GM12878 (cell line): Measurements from ENCODE around the gene HIVEP3. TPM values are rescaled to one million over a fixed set of nuclear protein-coding genes. Genes with fewer than 3 reads are reported as not detected.

Experiments used
- ATAC-seq: fragments of 200-7000 bp; cut with Tn5 transposase; 3 replicates; pipeline ENCODE4 v1.9.1; 2020; ENCODE audit warnings: mild to moderate bottlenecking, moderate library complexity
- BruUV-seq: library from RNA; stranded (reverse); fragments of 400-500 nt; replicated peaks from 2 replicates; lab custom pipeline; 2021; lab: Mats Ljungman, UMichigan
- CTCF ChIA-PET: fragments of 300-600 bp; sonication (Branson Sonifier 250); formaldehyde crosslinking; extraction: SDS; loops from one replicate; lab custom pipeline; 2021; ENCODE audit warnings: inconsistent platforms; lab: Yijun Ruan, JAX
- POLR2A ChIA-PET: fragments of 350-600 bp; formaldehyde crosslinking; extraction: SDS; loops from one replicate; lab custom pipeline; 2021; ENCODE audit warnings: inconsistent platforms; lab: Charles Lee
- RAD21 ChIA-PET: fragments of 300-600 bp; sonication (Branson Sonifier 250); formaldehyde crosslinking; loops from one replicate; lab custom pipeline; 2023; ENCODE audit warnings: antibody characterized with exemption; ENCODE audit not compliant: unreplicated experiment; lab: Charles Lee
- SMC1A ChIA-PET: fragments of 300-600 bp; sonication (Branson Sonifier 250); formaldehyde crosslinking; loops from one replicate; lab custom pipeline; 2023; ENCODE audit not compliant: unreplicated experiment, uncharacterized antibody; lab: Charles Lee
- DNase-seq: peaks from one replicate; pipeline ENCODE4 v3.0.0-alpha.2; 2011; ENCODE audit warnings: low read depth, low spot score
- FAIRE-seq: peaks from 3 replicates; lab custom pipeline; 2011; peaks lifted over from hg19 to GRCh38; lab: Jason Lieb, UNC
- H2AFZ ChIP-seq: 2 replicates; pipeline ENCODE4 v1.6.0; 2011; ENCODE audit warnings: low read depth, low read length, control low read depth; ENCODE audit not compliant: control insufficient read depth
- H3K27ac ChIP-seq: 2 replicates; pipeline ENCODE4 v1.5.1; 2011; ENCODE audit warnings: control low read depth; ENCODE audit not compliant: control insufficient read depth, insufficient read depth
- H3K27me3 ChIP-seq, 2 experiments: replicated peaks in 1 of 2; 2 replicates each; pipeline versions ENCODE4 v1.6.0 to v1.6.1; 2011; ENCODE audit warnings: low read length in 1 of 2; ENCODE audit not compliant: control insufficient read depth in 2 of 2, insufficient read depth in 2 of 2
- H3K36me3 ChIP-seq, 2 experiments: 2 replicates each; pipeline ENCODE4 v1.5.1; 2011; ENCODE audit warnings: low read length in 1 of 2; ENCODE audit not compliant: control insufficient read depth in 2 of 2, insufficient read depth in 2 of 2
- H3K4me1 ChIP-seq: 2 replicates; pipeline ENCODE4 v1.6.1; 2011; ENCODE audit warnings: mild to moderate bottlenecking, low read length, moderate library complexity, mixed read lengths; ENCODE audit not compliant: control insufficient read depth, insufficient read depth
- H3K4me2 ChIP-seq: 2 replicates; pipeline ENCODE4 v1.6.0; 2011; ENCODE audit warnings: control low read depth; ENCODE audit not compliant: control insufficient read depth, insufficient read depth
- H3K4me3 ChIP-seq: fragments of 200-600 bp; sonication (generic); 2 replicates; pipeline ENCODE4 v1.5.1; 2016
- H3K79me2 ChIP-seq: 2 replicates; pipeline ENCODE4 v1.6.0; 2011; ENCODE audit warnings: low read length; ENCODE audit not compliant: control insufficient read depth, insufficient read depth
- H3K9ac ChIP-seq: 2 replicates; pipeline ENCODE4 v1.8.0; 2011; ENCODE audit warnings: low read length, control low read depth, mixed read lengths; ENCODE audit not compliant: control insufficient read depth, insufficient read depth
- H3K9me3 ChIP-seq: replicated peaks from 3 replicates; pipeline ENCODE4 v1.5.1; 2011; ENCODE audit warnings: mild to moderate bottlenecking, low read length; ENCODE audit not compliant: control insufficient read depth, insufficient read depth
- H4K20me1 ChIP-seq: 2 replicates; pipeline ENCODE4 v1.6.0; 2011; ENCODE audit not compliant: control insufficient read depth, insufficient read depth
- BRCA1 ChIP-seq: IDR thresholded peaks from 2 replicates; pipeline ENCODE4 v1.6.1; 2011; ENCODE audit warnings: low read depth, low read length, improper control_type of control experiment
- ELK1 ChIP-seq: IDR thresholded peaks from 2 replicates; pipeline ENCODE4 v1.6.1; 2012; ENCODE audit warnings: low read depth, low read length, improper control_type of control experiment
- GATAD2B ChIP-seq: fragments of 450-650 bp; conservative IDR thresholded peaks from 2 replicates; pipeline ENCODE4 v1.6.1; 2017; ENCODE audit warnings: low read depth, mild to moderate bottlenecking, moderate library complexity
- MYB ChIP-seq: fragments of 150-350 bp; IDR thresholded peaks from 2 replicates; pipeline ENCODE4 v1.6.1; 2014; ENCODE audit warnings: mild to moderate bottlenecking, low read depth, low read length, borderline replicate concordance
- NBN ChIP-seq: fragments of 450-650 bp; IDR thresholded peaks from 2 replicates; pipeline ENCODE4 v1.6.1; 2016
- NFXL1 ChIP-seq: fragments of 450-650 bp; IDR thresholded peaks from 2 replicates; pipeline ENCODE4 v1.6.1; 2017; ENCODE audit warnings: antibody characterized with exemption, mild to moderate bottlenecking, borderline replicate concordance
- RAD21 ChIP-seq: IDR thresholded peaks from 2 replicates; pipeline ENCODE4 v1.6.1; 2011; ENCODE audit warnings: mild to moderate bottlenecking, low read depth, low read length, moderate library complexity; ENCODE audit not compliant: insufficient read depth
- STAT3 ChIP-seq: IDR thresholded peaks from 2 replicates; pipeline ENCODE4 v1.6.1; 2011; ENCODE audit warnings: low read depth, low read length, improper control_type of control experiment
- SUZ12 ChIP-seq: fragments of 200-600 bp; sonication (generic); IDR thresholded peaks from one replicate; pipeline ENCODE4 v1.6.1; 2018; ENCODE audit warnings: antibody characterized with exemption, mild to moderate bottlenecking; ENCODE audit not compliant: unreplicated experiment
- ZNF384 ChIP-seq: IDR thresholded peaks from 2 replicates; pipeline ENCODE4 v1.6.1; 2012; ENCODE audit warnings: low read depth, mild to moderate bottlenecking, low read length, improper control_type of control experiment, borderline replicate concordance
- ZSCAN29 ChIP-seq: fragments of 450-650 bp; IDR thresholded peaks from 2 replicates; pipeline ENCODE4 v1.6.1; 2017; ENCODE audit warnings: mild to moderate bottlenecking, moderate library complexity
- WGBS: methylation state at CpG from one replicate; pipeline ENCODE4 v1.1.6; 2016; ENCODE audit warnings: low lambda C conversion rate; ENCODE audit not compliant: insufficient replicate concordance, insufficient coverage; ENCODE audit errors: missing lambda C conversion rate; 5-methylcytosine and 5-hydroxymethylcytosine counted together
- in situ Hi-C: fragments of 300-500 bp; cut with MboI; formaldehyde crosslinking; loops from 9 replicates; pipeline ENCODE4 v1.14.3; 2018; ENCODE audit warnings: mixed read lengths
- intact Hi-C: fragments of 100-400 bp; cut with micrococcal nuclease; formaldehyde crosslinking; loops from one replicate; pipeline ENCODE4 v1.14.2; 2022; ENCODE audit not compliant: unreplicated experiment
- polyA plus RNA-seq, 11 experiments: library from polyadenylated mRNA; depleted of rRNA in 4 of 11; unstranded in 6 of 11; stranded (reverse) in 5 of 11; fragments of >200 nt; fragmentation: Nextera tagmentation in 4 of 11; fragmentation: Illumina TruSeq in 1 of 11; extraction: Ambion mirVana in 4 of 11; extraction: Trizol in 1 of 11; gene quantifications; 1 replicate in 1 of 11; 2 replicates in 10 of 11; pipeline versions ENCODE4 v1.2.1 to v1.2.3, GENCODE V29; 2011 to 2016; ENCODE audit warnings: inconsistent platforms in 2 of 11, missing spikeins in 2 of 11, low read depth in 1 of 11
- total RNA-seq, 4 experiments: library from RNA; depleted of rRNA in 3 of 4; stranded (reverse); fragments of >200 nt in 3 of 4; fragmentation: Illumina TruSeq in 1 of 4; extraction: Trizol in 1 of 4; gene quantifications; 2 replicates each; pipeline versions ENCODE4 v1.2.1 to v1.2.3, GENCODE V29; 2013 to 2021

The HIVEP3 gene
- total and polyA plus RNA-seq, 10 of the 15 experiments (the other 5 are each of a cell fraction or from before 2014, with no cell fraction given), result 1.8 to 13.6 (median 3.8) TPM

GRCh38 chr1:41665962-41666917 lies 252.5 kb downstream of the HIVEP3 start (continued):
- TF ChIP-seq NFXL1 (no peak), SUZ12 (no peak), ZNF384 (no peak), ELK1 (no peak), STAT3 (no peak), NBN (no peak)

- H3K27ac ChIP-seq, result no peak overlapping the region
- no peak overlapping the region for H3K4me3 ChIP-seq
- no peak for ATAC-seq
- H3K4me2 ChIP-seq, result no peak overlapping the region
- SMC1A ChIA-PET, result interaction anchor here (0.8 to 5.8 kb wide), 9 partner anchors 8 to 142 kb away, joined by 3 to 31 read pairs (median 5); no protein-coding TSS in a partner anchor
- no peaks in the 10 kb centered on the region for H3K9me3 ChIP-seq
- TF ChIP-seq BRCA1 (no peak), MYB (no peak), GATAD2B (no peak), RAD21 (no peak), ZSCAN29 (no peak)
- TF ChIP-seq, all 136 proteins: peak for 0
- Histone ChIP-seq H3K27me3 (no peaks in the 10 kb centered on the region), H2AFZ (no peak overlapping the region), H3K9ac (no peak overlapping the region), H3K79me2 (peaks cover 3% of the 10 kb centered on the region), H4K20me1 (no peaks in the 10 kb centered on the region), H3K4me1 (peaks cover 24% of the 10 kb centered on the region), H3K36me3 (0 out of 4 replicates have a peak, but pooled peaks cover 0 to 1% of the 10 kb centered on the region in 2 experiments)
- CTCF ChIA-PET, result no interaction called here
- DNase-seq (no peak), FAIRE-seq (no peak)
- no TSS peak for BruUV-seq
- RAD21 ChIA-PET, result interaction anchor here (0.6 to 18.2 kb wide), 6 partner anchors 8 to 91 kb away, joined by 3 to 262 read pairs (median 22); no protein-coding TSS in a partner anchor
- POLR2A ChIA-PET, result interaction anchor here (0.5 to 5.2 kb wide), 8 partner anchors 8 to 147 kb away, joined by 3 to 37 read pairs (median 4); no protein-coding TSS in a partner anchor
- WGBS, result 85% methylated on average over 4 of the region's 4 CpGs
- in situ Hi-C loops, result no loop called here
- intact Hi-C loops, result loop anchor here (5.0 kb wide), 1 partner anchor 142 kb away; no protein-coding TSS in a partner anchor
Measured at GRCh38 chr1:41664861-41665640, 253.7 kb downstream of the HIVEP3 start.
